HFF-Myc (cell line): ENCODE results near the gene HNRNPH3.

ENCODE experiments used
- DNase-seq: peaks from one replicate; pipeline ENCODE4 v3.0.0-alpha.2; 2011; ENCODE audit warnings: low read depth; ENCODE audit errors: extremely low read depth
- H3K4me3 ChIP-seq: replicated peaks from 2 replicates; pipeline ENCODE4 v1.5.1; 2011; ENCODE audit warnings: low read depth, mild to moderate bottlenecking, control low read depth, low read length
- CTCF ChIP-seq: IDR thresholded peaks from 2 replicates; pipeline ENCODE4 v1.5.1; 2012; ENCODE audit warnings: mild to moderate bottlenecking, low read depth, low read length, control low read depth; ENCODE audit errors: missing control alignments

The HNRNPH3 gene

GRCh38 chr10:68371604-68372003 is 39.7 kb downstream of the HNRNPH3 start:
- no peak for TF ChIP-seq CTCF
- DNase-seq, result no peak
- H3K4me3 ChIP-seq, result no peak overlapping the region

- no peak overlapping the region for H3K4me3 ChIP-seq
- no peak for DNase-seq
- no peak for TF ChIP-seq CTCF
These were observed 53.9 kb downstream of the HNRNPH3 start for GRCh38 chr10:68385740-68386139.
